Activated naive CD4-positive, alpha-beta T cell treated with anti-CD3 and anti-CD28 coated beads for 36 hours (primary cell): ENCODE results near the gene POLR2L. TPM values are rescaled to one million over a fixed set of nuclear protein-coding genes. Genes with fewer than 3 reads are reported as not detected.

ENCODE experiments used
- CTCF ChIA-PET: fragments of 350-600 bp; sonication (Branson Sonifier 250); formaldehyde crosslinking; loops from one replicate; lab custom pipeline; 2021; ENCODE audit warnings: antibody characterized with exemption; lab: Charles Lee
- DNase-seq: peaks from one replicate; pipeline ENCODE4 v3.0.0-alpha.2; 2020
- H3K27ac Mint-ChIP-seq: one replicate; pipeline ENCODE4 v1.8.0; 2021; ENCODE audit warnings: mild to moderate bottlenecking, mixed read lengths
- H3K27me3 Mint-ChIP-seq: one replicate; pipeline ENCODE4 v1.8.0; 2021; ENCODE audit warnings: low read depth, mixed read lengths
- H3K36me3 Mint-ChIP-seq: one replicate; pipeline ENCODE4 v1.8.0; 2021; ENCODE audit warnings: low read depth, mixed read lengths
- H3K4me1 Mint-ChIP-seq: one replicate; pipeline ENCODE4 v1.8.0; 2021; ENCODE audit warnings: low read depth, mixed read lengths
- H3K4me3 Mint-ChIP-seq: one replicate; pipeline ENCODE4 v1.8.0; 2021; ENCODE audit warnings: mild to moderate bottlenecking, moderate library complexity, mixed read lengths
- H3K9me3 Mint-ChIP-seq: one replicate; pipeline ENCODE4 v1.8.0; 2021; ENCODE audit warnings: mixed read lengths
- intact Hi-C: fragments of 100-400 bp; cut with micrococcal nuclease; formaldehyde crosslinking; loops from one replicate; pipeline ENCODE4 v1.15.1; 2023
- total RNA-seq, 2 experiments: library from RNA; stranded (reverse); gene quantifications; one replicate each; pipeline ENCODE4 v1.2.3, GENCODE V29; 2021

The POLR2L gene
- total RNA-seq, 2 experiments from 2014 or later = 68.1 to 68.2 TPM

- no peak for DNase-seq
- H3K4me1 Mint-ChIP-seq = no peaks in the 10 kb centered on the region
- no peak overlapping the region for H3K4me3 Mint-ChIP-seq
- no peaks in the 10 kb centered on the region for H3K27me3 Mint-ChIP-seq
- intact Hi-C loops = no loop called here
- no peaks in the 10 kb centered on the region for H3K36me3 Mint-ChIP-seq
- H3K9me3 Mint-ChIP-seq = no peaks in the 10 kb centered on the region
- no peak overlapping the region for H3K27ac Mint-ChIP-seq
- CTCF ChIA-PET = no interaction called here
These were observed 24.2 kb upstream of the POLR2L start for GRCh38 chr11:866481-866880.

- Mint-ChIP-seq H3K27ac (no peak overlapping the region), H3K9me3 (no peaks in the 10 kb centered on the region), H3K4me1 (no peaks in the 10 kb centered on the region), H3K27me3 (no peaks in the 10 kb centered on the region), H3K36me3 (no peaks in the 10 kb centered on the region), H3K4me3 (no peak overlapping the region)
- DNase-seq = no peak
- CTCF ChIA-PET = no interaction called here
- intact Hi-C loops = no loop called here
These were observed 23.4 kb upstream of the POLR2L start for GRCh38 chr11:865462-866430.

- DNase-seq = no peak
- CTCF ChIA-PET = no interaction called here
- Mint-ChIP-seq H3K27ac (no peak overlapping the region), H3K36me3 (no peaks in the 10 kb centered on the region), H3K9me3 (no peaks in the 10 kb centered on the region), H3K4me1 (no peaks in the 10 kb centered on the region), H3K4me3 (no peak overlapping the region), H3K27me3 (no peaks in the 10 kb centered on the region)
- intact Hi-C loops = no loop called here
These were observed 22.6 kb upstream of the POLR2L start for GRCh38 chr11:864898-865297.

GRCh38 chr11:863910-864827 is 21.8 kb upstream of the POLR2L start:
- Mint-ChIP-seq H3K36me3 (no peaks in the 10 kb centered on the region), H3K4me1 (no peaks in the 10 kb centered on the region), H3K9me3 (no peaks in the 10 kb centered on the region), H3K4me3 (no peak overlapping the region), H3K27me3 (no peaks in the 10 kb centered on the region), H3K27ac (no peak overlapping the region)
- no peak for DNase-seq
- intact Hi-C loops = no loop called here
- CTCF ChIA-PET = interaction anchor here (1.3 kb wide), 1 partner anchor 16 kb away, joined by 6 read pairs; no protein-coding TSS in a partner anchor

GRCh38 chr11:863023-863909 is 20.9 kb upstream of the POLR2L start:
- DNase-seq = no peak

GRCh38 chr11:862696-863022 is 20.3 kb upstream of the POLR2L start:
- no peaks in the 10 kb centered on the region for H3K27me3 Mint-ChIP-seq
- DNase-seq = no peak
- intact Hi-C loops = no loop called here
- H3K4me3 Mint-ChIP-seq = no peak overlapping the region
- CTCF ChIA-PET = no interaction called here
- no peaks in the 10 kb centered on the region for H3K9me3 Mint-ChIP-seq
- H3K36me3 Mint-ChIP-seq = no peaks in the 10 kb centered on the region
- no peak overlapping the region for H3K27ac Mint-ChIP-seq
- no peaks in the 10 kb centered on the region for H3K4me1 Mint-ChIP-seq

More at GRCh38 chr11:863023-863909, 20.9 kb upstream of the POLR2L start:
- Mint-ChIP-seq H3K9me3 (no peaks in the 10 kb centered on the region), H3K36me3 (no peaks in the 10 kb centered on the region), H3K27ac (no peak overlapping the region), H3K4me1 (no peaks in the 10 kb centered on the region), H3K4me3 (no peak overlapping the region), H3K27me3 (no peaks in the 10 kb centered on the region)
- intact Hi-C loops = no loop called here
- CTCF ChIA-PET = interaction anchor here (1.3 kb wide), 1 partner anchor 15 kb away, joined by 6 read pairs; no protein-coding TSS in a partner anchor

- H3K27ac Mint-ChIP-seq = no peak overlapping the region
- no peaks in the 10 kb centered on the region for H3K9me3 Mint-ChIP-seq
- no peaks in the 10 kb centered on the region for H3K36me3 Mint-ChIP-seq
- H3K4me3 Mint-ChIP-seq = no peak overlapping the region
- CTCF ChIA-PET = no interaction called here
- no peak for DNase-seq
- H3K4me1 Mint-ChIP-seq = no peaks in the 10 kb centered on the region
- intact Hi-C loops = no loop called here
- no peaks in the 10 kb centered on the region for H3K27me3 Mint-ChIP-seq
These were observed 19.8 kb upstream of the POLR2L start for GRCh38 chr11:862081-862661.

GRCh38 chr11:861105-861479 is 18.8 kb upstream of the POLR2L start:
- no peak for DNase-seq
- H3K36me3 Mint-ChIP-seq = no peaks in the 10 kb centered on the region
- H3K9me3 Mint-ChIP-seq = no peaks in the 10 kb centered on the region
- no peak overlapping the region for H3K27ac Mint-ChIP-seq
- intact Hi-C loops = no loop called here
- CTCF ChIA-PET = interaction anchor here (0.6 kb wide), 1 partner anchor 625 kb away, joined by 3 read pairs; no protein-coding TSS in a partner anchor
- no peaks in the 10 kb centered on the region for H3K4me1 Mint-ChIP-seq
- H3K27me3 Mint-ChIP-seq = no peaks in the 10 kb centered on the region
- H3K4me3 Mint-ChIP-seq = no peak overlapping the region

GRCh38 chr11:860234-861104 is 18.1 kb upstream of the POLR2L start:
- Mint-ChIP-seq H3K4me1 (no peaks in the 10 kb centered on the region), H3K36me3 (no peaks in the 10 kb centered on the region), H3K4me3 (no peak overlapping the region), H3K27me3 (no peaks in the 10 kb centered on the region), H3K27ac (no peak overlapping the region), H3K9me3 (no peaks in the 10 kb centered on the region)
- intact Hi-C loops = no loop called here
- CTCF ChIA-PET = interaction anchor here (0.6 kb wide), 1 partner anchor 625 kb away, joined by 3 read pairs; no protein-coding TSS in a partner anchor
- no peak for DNase-seq

GRCh38 chr11:859394-860131 is 17.2 kb upstream of the POLR2L start:
- no peaks in the 10 kb centered on the region for H3K4me1 Mint-ChIP-seq
- H3K27me3 Mint-ChIP-seq = no peaks in the 10 kb centered on the region
- CTCF ChIA-PET = no interaction called here
- intact Hi-C loops = no loop called here
- H3K36me3 Mint-ChIP-seq = no peaks in the 10 kb centered on the region
- DNase-seq = no peak
- H3K9me3 Mint-ChIP-seq = no peaks in the 10 kb centered on the region
- no peak overlapping the region for H3K27ac Mint-ChIP-seq
- no peak overlapping the region for H3K4me3 Mint-ChIP-seq
